Measurements from ENCODE around the gene MCTP2.

Gene MCTP2

GRCh38 chr15:94446441-94446840, 215.1 kb downstream of the MCTP2 start:
- no peak for DNase-seq (ENCODE audit: extremely low read depth, insufficient read length)
- H3K27me3 ChIP-seq (replicated peaks; ENCODE audit: control insufficient read depth, insufficient read depth, low read length): no peaks in the 10 kb centered on the region
- H3K36me3 ChIP-seq (ENCODE audit: control insufficient read depth, insufficient read depth, low read length): no peaks in the 10 kb centered on the region
- TF ChIP-seq CTCF (IDR thresholded peaks at IDR 0.05; ENCODE audit: insufficient read depth, low read length, poor library complexity, severe bottlenecking): no peak
- no peak overlapping the region for H3K4me3 ChIP-seq (replicated peaks; ENCODE audit: low read depth, low read length)

GRCh38 chr15:94451466-94451865, 220.1 kb downstream of the MCTP2 start:
- Histone ChIP-seq H3K36me3 (ENCODE audit: control insufficient read depth, insufficient read depth, low read length) (no peaks in the 10 kb centered on the region), H3K27me3 (replicated peaks; ENCODE audit: control insufficient read depth, insufficient read depth, low read length) (no peaks in the 10 kb centered on the region), H3K4me3 (replicated peaks; ENCODE audit: low read depth, low read length) (no peak overlapping the region)
- DNase-seq (ENCODE audit: extremely low read depth, insufficient read length): no peak
- TF ChIP-seq CTCF (IDR thresholded peaks at IDR 0.05; ENCODE audit: insufficient read depth, low read length, poor library complexity, severe bottlenecking): no peak

- H3K36me3 ChIP-seq (ENCODE audit: control insufficient read depth, insufficient read depth, low read length): no peaks in the 10 kb centered on the region
- TF ChIP-seq CTCF (IDR thresholded peaks at IDR 0.05; ENCODE audit: insufficient read depth, low read length, poor library complexity, severe bottlenecking): no peak
- H3K27me3 ChIP-seq (replicated peaks; ENCODE audit: control insufficient read depth, insufficient read depth, low read length): no peaks in the 10 kb centered on the region
- no peak overlapping the region for H3K4me3 ChIP-seq (replicated peaks; ENCODE audit: low read depth, low read length)
- no peak for DNase-seq (ENCODE audit: extremely low read depth, insufficient read length)
Observed at GRCh38 chr15:94453227-94453988, 222.0 kb downstream of the MCTP2 start.

DNA sequence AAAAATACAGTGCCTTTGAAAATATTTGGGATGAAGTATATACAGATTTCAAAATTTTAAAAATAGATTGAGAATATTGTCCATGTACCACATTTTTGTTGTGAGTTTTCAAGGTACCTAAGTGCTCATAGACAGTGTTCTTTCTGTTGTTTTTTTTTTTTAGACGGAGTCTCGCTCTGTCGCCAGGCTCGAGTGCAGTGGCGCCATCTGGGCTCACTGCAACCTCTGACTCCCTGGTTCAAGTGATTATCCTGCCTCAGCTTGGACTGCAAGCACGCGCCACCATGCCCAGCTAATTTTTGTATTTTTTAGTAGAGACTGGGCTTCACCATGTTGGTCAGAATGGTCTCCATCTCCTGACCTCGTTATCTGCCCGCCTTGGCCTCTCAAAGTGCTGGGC, 223.9 kb downstream of the MCTP2 start:
- H3K36me3 ChIP-seq (ENCODE audit: control insufficient read depth, insufficient read depth, low read length): no peaks in the 10 kb centered on the region
- no peak overlapping the region for H3K4me3 ChIP-seq (replicated peaks; ENCODE audit: low read depth, low read length)
- no peak for TF ChIP-seq CTCF (IDR thresholded peaks at IDR 0.05; ENCODE audit: insufficient read depth, low read length, poor library complexity, severe bottlenecking)
- no peaks in the 10 kb centered on the region for H3K27me3 ChIP-seq (replicated peaks; ENCODE audit: control insufficient read depth, insufficient read depth, low read length)
- DNase-seq (ENCODE audit: extremely low read depth, insufficient read length): no peak

GRCh38 chr15:94456226-94456625, 224.9 kb downstream of the MCTP2 start:
- no peak for TF ChIP-seq CTCF (IDR thresholded peaks at IDR 0.05; ENCODE audit: insufficient read depth, low read length, poor library complexity, severe bottlenecking)
- Histone ChIP-seq H3K27me3 (replicated peaks; ENCODE audit: control insufficient read depth, insufficient read depth, low read length) (no peaks in the 10 kb centered on the region), H3K4me3 (replicated peaks; ENCODE audit: low read depth, low read length) (no peak overlapping the region), H3K36me3 (ENCODE audit: control insufficient read depth, insufficient read depth, low read length) (no peaks in the 10 kb centered on the region)
- no peak for DNase-seq (ENCODE audit: extremely low read depth, insufficient read length)

GRCh38 chr15:94457661-94458060, 226.3 kb downstream of the MCTP2 start:
- no peaks in the 10 kb centered on the region for H3K27me3 ChIP-seq (replicated peaks; ENCODE audit: control insufficient read depth, insufficient read depth, low read length)
- H3K36me3 ChIP-seq (ENCODE audit: control insufficient read depth, insufficient read depth, low read length): no peaks in the 10 kb centered on the region
- TF ChIP-seq CTCF (IDR thresholded peaks at IDR 0.05; ENCODE audit: insufficient read depth, low read length, poor library complexity, severe bottlenecking): no peak
- DNase-seq (ENCODE audit: extremely low read depth, insufficient read length): no peak
- H3K4me3 ChIP-seq (replicated peaks; ENCODE audit: low read depth, low read length): no peak overlapping the region
